AG08396 (cell line): ENCODE results near the gene IFT81.

Source experiments
- DNase-seq: peaks from one replicate; pipeline ENCODE4 v3.0.0; 2012; ENCODE audit warnings: low spot score, mixed read lengths

Gene IFT81

DNA sequence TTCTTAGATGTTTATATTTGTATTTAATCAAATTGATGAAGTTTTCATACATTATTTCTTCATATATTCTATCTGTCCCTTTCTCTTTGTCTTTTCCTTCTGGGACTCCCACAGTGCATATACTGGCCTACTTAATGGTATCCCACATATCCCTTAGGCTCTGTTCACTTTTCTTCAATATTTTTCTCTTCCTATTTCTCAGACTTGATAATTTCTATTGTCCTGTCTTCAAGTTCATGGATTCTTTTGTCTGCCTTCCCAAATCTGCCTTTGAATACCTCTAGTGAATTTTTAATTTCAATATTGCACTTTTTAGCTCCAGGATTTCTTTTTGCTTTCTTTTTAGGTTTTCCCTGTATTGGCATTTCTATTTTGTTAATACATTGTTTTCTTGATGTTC, 33.4 kb downstream of the IFT81 start:
- DNase-seq = no peak

DNA sequence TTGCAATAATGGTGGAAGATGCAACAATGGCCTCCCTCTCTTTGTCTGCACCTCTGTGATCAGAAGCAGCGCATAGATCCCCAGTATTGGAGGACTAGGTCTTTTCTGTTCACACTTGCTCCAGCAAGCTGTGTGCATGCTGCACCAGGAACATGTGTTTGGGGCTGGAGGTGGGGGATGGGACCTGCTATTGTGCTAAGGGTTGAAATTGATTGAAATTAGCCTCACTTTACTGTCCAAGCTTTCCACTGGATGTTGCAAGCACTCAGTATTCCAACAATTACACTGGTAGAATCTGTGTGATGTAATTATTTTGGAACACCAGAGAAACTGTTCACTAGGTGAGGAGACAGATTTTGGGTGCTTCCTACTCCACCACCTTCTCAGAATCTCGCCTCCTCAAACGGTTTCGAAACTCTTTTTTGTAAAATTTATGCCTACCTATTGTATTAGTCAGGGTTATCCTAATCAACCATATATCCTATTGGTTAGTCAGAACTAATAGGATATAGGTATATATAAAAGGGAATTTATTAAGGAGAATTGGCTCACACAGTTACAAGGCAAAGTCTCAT, 35.6 kb downstream of the IFT81 start:
- no peak for DNase-seq

DNA sequence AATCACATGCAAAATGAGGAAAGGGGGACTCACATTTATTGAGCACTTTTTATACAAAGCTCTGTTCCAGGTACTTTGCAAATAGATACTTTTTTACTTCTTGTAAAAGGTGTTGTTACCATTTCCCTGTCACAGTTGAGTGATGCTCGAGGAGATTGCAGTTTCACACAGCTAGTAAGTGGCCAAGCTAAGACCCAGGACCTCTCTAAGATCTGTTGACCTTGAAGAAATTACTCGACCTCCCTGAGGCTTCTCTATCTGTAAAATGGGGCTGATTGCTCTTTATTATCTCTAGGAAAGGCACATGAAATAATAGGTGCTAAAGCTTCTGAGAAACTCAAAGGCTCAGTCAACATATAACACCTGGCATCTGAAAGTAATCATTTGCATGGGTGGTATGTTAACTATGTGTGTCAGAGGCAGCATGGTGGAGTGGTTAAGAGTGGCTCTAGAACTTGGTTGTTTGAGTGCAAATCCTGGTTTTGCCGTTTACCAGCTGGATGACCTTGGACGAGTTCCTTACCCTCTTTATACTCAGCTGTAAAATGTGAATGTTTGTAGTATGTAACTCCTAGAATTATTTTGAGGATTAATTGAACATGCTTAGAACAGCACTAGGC, 41.5 kb downstream of the IFT81 start:
- DNase-seq = no peak

DNA sequence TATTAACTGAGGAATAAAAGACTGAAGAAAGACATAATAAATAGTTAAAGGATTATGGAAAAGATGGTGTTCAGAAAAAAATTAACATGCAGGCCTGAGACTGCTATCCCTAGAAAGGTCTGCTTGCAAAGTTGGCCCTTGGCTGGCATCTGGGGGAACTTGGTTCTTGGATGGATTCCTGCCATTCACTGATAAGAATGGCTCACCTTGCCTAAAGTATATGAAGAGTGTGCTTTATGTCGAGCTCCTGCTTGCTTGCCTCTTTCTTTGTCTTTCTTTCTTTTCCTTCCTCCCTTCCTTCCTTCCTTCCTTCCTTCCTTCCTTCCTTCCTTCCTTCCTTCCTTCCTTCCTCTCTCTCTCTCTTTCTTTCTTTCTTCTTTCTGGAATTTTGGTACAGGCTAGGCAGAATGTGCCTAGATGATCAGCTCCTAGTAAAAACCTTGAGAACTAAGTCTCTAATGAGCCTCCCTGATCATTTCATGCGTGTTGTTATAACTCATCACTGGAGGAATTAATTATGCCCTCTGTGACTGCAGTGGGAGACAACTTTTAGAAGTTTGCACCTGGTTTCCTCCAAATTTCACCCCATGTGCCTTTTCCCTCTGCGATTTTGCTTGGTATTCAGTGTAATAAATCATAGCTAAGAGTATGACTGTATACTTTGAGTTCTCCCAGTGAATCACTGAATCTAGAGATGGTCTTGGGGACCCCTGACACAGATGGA, 44.7 kb downstream of the IFT81 start:
- DNase-seq = no peak

DNA sequence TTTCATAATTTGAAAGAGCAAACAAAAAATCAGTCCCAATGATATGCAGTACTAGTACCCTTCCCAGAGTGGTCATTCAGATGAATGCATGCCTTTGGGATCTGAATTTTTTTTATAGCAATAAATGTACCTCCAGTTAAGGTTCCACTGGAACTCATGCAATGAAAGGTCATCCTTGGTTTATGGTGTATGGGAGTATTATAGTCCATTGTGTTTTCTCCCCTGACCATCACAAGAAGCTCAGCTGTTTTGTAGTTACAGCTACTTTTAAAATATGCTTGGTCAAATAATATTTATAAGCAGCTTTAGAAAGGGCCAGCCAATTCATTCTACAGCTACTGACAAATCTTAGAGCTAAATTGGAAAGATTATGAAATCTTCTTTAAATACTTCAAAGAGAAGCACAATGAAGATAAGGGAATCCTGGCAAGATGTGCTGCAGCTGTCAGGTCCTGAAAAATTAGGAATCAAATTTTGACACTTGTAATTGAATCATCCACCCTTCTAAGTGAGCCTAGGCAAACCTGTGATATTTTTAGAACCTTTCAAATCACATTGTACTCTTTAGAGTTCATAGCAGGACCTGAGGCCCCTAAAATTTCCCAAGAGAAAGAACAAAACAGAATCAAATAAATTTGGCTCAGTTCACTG, 46.5 kb downstream of the IFT81 start:
- no peak for DNase-seq

DNA sequence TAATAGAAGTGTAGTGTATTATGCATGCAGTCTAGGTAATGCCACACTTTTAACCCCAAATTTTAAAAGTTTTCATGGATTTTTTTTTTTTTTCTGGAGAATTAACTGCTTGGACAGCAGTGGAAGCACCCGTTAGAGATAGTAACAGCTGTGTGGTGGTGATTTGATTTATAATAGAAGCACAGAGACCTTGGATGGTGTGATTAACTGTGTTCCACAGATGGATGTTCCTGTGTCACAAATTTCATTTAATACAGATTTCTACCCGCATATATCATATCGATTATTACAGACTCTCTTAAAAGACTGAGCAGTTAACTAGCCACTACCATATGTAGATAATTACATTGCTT, 47.0 kb downstream of the IFT81 start:
- DNase-seq = no peak

DNA sequence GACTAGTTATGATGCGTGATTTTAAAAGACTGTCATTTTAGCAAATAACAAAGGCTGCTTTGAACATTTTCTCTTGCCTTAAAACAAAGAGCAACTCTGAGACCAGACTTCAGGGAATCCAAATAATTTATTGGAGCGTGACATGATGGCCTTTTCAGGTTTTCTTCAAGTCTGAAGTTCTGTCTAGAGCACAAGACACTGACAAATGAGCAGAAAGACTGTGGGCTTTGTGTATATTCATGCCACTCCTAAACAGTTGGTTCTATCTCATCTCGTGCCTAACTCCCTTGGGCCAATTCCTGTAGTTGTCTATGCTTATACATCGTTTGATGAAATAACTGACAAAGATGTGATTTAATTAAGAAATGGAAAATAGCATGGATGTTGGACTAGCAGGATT, 47.5 kb downstream of the IFT81 start:
- no peak for DNase-seq

DNA sequence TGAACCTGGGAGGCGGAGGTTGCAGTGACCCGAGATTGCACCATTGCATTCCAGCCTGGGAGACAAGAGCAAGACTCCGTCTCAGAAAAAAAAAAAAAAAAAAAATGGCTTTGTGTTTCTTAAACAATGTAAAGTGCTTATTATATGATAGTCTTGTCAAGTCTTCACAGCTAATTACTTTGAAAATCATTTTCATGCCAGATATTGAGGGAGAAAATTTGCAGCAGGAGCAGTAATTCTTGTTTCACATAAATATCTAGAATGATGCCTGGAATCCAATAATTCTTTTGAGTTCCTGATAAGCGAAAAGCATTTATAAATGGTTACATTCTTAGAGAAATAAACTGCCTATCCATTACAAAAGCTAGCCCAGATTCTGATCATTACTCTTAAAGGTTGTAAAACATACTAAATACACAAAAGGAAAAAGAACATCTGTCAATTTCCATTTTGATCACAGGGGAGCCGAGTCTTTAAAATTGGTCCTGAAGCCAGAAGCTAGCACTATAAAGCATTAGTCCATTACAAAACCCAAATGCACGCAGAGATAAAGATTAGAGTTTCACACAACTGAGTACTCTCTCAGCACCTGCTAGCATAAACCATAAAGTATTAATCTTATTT, 50.3 kb downstream of the IFT81 start:
- no peak for DNase-seq

DNA sequence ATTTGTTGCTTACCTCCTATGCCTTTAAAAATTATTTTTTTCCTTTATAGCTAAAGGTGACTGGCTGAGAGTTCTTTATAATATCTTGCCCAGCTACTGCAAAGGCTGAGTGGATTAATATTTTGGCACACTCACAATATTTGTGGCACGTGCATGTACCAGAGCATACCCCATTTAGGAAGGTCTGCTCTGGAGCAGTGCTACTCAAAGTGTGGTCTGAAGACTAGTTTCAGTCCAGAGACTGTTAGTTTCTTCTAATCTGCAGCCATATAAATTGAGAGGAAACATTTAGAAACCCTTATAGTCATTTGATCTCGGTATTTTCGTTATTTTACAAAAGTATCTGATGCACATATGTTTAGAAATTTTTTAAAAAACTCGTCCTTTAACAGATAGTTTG, 51.0 kb downstream of the IFT81 start:
- no peak for DNase-seq

DNA sequence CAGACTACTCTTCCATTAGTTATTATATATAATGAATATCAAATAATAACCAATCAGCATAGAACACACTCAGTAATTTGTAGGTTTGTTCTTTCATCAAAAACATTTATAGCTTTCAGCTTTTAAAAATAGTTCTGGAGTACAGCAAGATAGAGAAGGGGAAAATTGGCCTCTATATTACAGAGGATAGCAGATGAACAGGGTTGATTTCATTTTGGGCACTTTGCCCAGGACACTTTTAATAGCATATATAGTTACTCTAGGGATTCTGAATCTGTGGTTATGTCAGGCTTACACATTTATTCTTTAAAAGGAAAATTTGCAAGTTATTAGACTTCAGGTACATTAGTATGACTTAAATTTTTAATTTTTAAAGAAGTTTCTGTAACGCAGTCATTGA, 52.6 kb downstream of the IFT81 start:
- no peak for DNase-seq

DNA sequence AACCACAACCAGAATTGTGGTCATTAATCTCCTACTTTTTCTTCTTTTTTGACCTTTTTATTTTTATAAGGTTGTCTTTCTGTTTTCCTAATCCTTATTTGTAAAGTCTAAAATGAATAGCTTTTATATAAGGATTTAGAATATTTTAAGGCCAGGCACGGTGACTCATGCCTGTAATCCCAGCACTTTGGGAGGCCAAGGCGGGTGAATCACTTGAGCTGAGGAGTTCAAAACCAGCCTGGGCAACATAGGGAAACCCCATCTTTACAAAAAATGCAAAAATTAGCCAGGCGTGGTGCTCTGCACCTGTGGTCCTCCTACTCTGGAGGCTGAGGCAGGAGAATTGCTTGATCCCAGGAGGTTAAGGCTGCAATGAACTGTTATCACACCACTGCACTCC, 55.1 kb downstream of the IFT81 start:
- no peak for DNase-seq

DNA sequence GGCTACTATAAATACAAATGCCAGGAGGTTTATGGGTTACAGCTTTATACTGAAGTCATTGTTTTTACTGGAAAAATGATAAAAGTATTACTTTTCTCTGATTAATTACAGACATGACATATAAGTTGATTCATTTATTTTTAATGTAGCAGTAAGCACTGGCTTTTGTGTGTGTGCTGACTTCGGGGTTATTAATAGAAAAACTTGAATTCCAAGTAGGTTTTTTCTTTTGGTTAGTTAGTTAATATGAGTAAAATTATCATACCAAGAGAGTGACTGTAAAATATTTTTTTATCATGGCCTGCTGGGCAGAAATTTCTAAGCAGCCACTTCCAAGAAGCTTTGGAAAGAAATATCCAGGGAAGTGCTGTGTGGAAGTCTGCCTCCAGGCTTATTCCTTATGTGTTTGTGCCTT, 56.4 kb downstream of the IFT81 start:
- DNase-seq = peak; percentile 11

DNA sequence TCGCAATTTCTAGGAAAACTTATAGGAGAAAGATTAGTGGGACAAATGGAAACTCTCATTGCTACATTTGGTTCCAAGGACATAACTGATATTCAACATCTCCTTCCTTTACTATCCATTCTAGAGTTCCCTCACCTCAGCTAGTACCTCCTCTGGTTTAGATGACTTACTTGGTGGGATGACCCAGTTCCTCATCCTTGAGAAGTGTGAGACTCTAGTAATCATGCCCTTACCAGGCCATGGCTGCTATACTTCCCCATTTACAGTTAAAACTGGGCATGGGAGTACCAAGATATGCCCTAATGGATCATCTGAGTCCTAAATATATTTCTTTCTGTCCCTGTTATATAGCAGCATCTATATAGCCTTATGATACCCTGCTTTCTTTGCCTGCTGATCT, 58.1 kb downstream of the IFT81 start:
- no peak for DNase-seq

DNA sequence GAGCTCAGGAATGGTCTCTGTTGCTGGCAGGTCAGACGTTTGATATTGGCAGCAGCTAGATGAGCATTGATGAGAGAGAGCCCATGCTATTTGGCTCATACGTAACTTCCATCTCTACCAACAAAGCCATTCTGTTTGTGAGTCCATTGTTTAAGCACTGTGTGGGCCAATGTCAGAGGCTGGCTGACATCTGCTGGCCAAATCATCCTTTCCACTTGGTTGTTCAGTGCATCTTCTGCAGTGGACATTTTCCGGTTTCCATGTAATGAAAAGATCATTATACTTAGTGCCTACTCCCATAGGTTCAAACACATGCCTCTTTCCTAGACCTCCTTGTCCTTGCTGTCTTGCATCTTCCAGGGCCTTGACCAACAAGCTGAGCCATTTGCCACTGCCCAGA, 59.2 kb downstream of the IFT81 start:
- DNase-seq = no peak

DNA sequence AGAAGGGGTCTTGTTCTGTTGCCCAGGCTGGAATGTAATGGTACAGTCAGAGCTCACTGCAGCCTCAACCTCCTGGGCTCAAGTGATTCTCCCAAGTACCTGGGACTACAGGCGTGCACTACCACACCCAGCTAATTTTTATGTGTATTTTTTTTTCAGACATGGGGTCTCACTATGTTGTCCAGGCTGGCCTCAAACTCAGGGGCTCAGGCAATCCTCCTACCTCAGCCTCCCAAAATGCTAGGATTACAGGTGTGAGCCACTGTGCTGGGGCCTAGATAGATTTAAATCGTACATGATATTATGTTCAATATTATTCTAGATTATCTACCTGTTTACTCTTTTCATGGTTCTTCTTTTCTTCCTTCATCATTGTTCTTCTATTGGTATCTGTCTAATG, 61.5 kb downstream of the IFT81 start:
- no peak for DNase-seq

DNA sequence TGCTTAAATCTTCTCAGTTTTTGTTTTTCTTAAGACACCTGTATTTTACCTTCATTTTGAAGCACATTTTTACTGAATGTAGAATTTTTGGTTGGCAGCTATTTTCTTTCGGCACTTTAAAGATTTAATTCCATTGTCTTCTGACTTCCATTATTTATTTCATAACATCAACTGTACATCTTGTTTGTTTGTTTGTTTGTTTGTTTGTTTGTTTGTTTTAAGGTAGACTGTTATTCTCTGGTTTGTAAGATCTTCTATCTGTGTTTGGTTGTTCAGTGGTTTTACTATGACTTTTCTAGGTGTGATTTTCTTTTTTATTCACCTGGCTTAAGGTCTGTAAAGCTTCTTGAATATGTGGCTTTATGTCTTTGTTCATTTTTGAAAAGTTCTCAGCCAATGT, 61.9 kb downstream of the IFT81 start:
- DNase-seq = no peak

DNA sequence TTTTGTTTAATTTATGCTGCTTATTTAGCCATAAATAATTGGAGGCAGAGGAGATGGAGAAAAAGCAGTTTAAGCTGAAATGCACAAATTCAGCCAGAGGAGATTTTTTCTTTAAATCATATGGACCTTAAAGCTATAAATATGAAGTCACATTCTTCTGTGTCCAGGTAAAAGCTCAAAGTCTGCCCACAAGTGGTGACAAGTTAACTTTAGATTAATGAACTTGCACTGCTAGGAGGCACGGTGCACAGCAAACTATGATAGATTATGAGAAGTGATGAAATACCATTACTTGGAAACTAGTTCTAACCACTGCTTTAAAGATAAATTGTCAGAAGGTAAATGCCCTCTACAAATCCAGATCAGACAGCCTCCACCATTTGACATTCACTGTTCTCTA, 69.0 kb downstream of the IFT81 start:
- no peak for DNase-seq

DNA sequence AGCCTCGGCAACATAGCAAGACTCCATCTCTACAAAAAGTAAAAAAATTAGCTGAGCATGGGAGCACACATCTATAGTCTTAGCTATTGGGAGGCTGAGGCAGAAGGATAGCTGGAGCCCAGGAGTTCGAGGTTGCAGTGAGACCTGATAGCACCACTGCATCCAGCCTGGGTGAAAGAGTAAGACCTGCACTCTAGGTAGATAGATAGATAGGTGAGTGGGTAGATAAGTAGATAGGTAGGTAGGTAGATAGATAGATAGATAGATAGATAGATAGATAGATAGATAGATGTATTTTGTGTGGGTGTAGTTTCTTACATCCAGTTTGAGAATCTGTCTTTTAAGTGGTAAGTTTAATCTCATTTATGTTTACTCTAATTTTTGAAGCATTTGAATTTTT, 72.8 kb downstream of the IFT81 start:
- no peak for DNase-seq

DNA sequence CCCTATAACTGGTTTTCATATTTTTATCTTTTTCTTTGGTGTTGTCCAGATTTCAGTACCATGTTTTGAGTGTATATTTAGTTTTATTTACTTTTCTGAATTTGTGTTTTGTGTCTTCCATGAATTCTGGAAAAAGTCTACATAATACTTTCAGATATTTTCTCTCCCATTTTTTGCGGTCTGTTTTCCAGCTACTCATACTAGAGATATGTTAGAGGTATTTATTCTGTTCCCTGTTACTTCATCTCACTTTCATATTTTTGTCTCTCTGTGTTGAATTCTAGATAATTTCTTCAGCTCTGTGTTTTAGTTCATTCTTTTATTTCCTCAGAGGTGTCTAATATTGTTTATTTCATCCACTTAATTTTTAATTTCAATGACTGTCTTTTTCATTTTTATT, 74.2 kb downstream of the IFT81 start:
- DNase-seq = no peak

DNA sequence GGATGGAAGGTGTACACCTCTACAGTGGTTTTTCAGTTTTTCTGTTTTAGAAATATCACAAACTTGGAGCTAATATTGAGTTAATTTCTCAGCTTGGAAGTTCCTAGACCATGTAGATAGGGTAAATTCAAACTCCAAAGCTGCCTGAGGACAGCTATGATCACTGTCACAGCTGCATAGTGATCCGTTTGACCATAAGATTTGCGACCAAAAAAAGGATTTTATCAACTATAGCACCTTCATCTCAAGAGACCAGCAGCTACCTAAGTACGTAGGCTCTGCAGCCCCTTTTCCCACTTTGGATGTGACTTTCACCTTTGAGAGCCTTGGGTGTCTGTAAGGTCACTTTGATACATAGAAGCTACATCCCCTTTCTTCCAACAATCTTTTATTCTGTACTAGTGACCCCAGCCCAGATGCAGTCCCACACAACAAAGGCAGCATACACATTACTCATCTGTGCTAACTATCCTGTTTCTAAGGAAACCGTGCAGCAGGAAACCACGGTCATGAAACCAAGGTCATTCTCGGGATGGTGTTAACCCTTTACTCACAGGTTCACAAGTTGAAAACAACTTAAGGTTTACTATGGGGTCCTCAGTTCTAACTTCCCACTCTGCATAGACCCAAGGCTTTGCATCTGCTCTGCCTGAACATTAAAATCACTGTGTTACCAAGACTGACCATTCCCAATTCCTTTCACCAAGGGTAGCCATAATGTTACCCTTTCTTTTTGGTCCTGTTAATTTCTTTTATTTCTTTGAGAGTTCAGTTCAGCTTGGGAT, 75.4 kb downstream of the IFT81 start:
- DNase-seq = peak; percentile 30

DNA sequence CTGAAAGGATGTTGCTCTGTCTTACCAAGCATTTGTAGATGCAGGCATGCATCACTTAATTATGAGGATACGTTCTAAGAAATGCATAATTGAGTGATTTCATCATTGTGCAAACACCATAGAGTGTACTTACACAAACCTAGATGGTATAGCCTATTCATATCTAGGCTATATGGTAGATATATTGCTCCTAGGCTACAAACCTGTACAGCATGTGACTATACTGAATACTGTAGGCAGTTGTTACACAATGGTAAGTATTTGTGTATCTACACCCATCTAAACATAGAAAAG, 75.9 kb downstream of the IFT81 start:
- DNase-seq = no peak

DNA sequence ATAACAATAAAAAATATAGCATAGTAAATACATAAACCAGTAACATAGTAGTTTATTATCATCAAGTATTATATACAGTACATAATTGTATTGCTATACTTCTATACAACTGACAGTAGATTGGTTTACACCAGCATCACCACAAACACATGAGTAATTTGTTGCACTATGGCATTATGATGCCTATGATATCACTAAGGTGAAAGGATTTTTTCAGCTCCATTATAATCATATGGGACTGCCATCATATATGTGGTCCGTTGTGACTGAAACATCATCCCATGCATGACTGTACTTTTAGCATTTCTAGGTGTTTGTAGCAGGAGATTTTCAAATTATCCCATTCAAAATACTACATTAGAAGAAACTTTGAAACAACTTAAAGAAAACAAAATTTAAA, 77.8 kb downstream of the IFT81 start:
- DNase-seq = no peak
